Mucosa of descending colon (tissue), 3 donors: ENCODE data around the gene ITGB2. TPM values are rescaled to one million over a fixed set of nuclear protein-coding genes. Genes with fewer than 3 reads are reported as not detected.

Source experiments
- ATAC-seq: fragments of 200-7000 bp; cut with Tn5 transposase; one replicate; pipeline ENCODE4 v1.9.1; 2020; ENCODE audit warnings: mild to moderate bottlenecking, moderate library complexity
- DNase-seq, 3 donors: peaks; one replicate each; pipeline ENCODE4 v3.0.0-alpha.2; 2020
- H3K36me3 ChIP-seq: fragments of 200-600 bp; one replicate; pipeline ENCODE4 v1.8.0; 2021; ENCODE audit warnings: low read depth, mild to moderate bottlenecking
- H3K4me1 ChIP-seq: fragments of 200-600 bp; one replicate; pipeline ENCODE4 v1.8.0; 2021; ENCODE audit warnings: low read depth, mild to moderate bottlenecking
- H3K4me3 ChIP-seq: fragments of 200-600 bp; one replicate; pipeline ENCODE4 v1.8.0; 2021; ENCODE audit warnings: mild to moderate bottlenecking
- H3K9me3 ChIP-seq: fragments of 200-600 bp; one replicate; pipeline ENCODE4 v1.8.0; 2021; ENCODE audit warnings: mild to moderate bottlenecking
- CTCF ChIP-seq: fragments of 200-600 bp; IDR thresholded peaks from one replicate; pipeline ENCODE4 v1.8.0; 2022; ENCODE audit warnings: antibody characterized with exemption, mild to moderate bottlenecking
- intact Hi-C, 2 donors: fragments of 100-400 bp; cut with DNase I in 1 of 2; cut with micrococcal nuclease in 1 of 2; formaldehyde crosslinking; loops; one replicate each; pipeline versions ENCODE4 v1.11.0 to v1.11.1; 2022; cut with DNase I, micrococcal nuclease
- total RNA-seq, 3 donors: library from RNA; stranded (reverse); fragmentation: NEBNext Ultra II Directional in 2 of 3; extraction: Animal tissue kit (Norgen Biotek cat#: 25700) in 2 of 3; gene quantifications; one replicate each; pipeline versions ENCODE4 v1.2.1 to v1.2.4, GENCODE V29; 2021 to 2023
- donor health status: DM: no; HTN: no; CAD: no; lungs with moderate emphysema.
- donor health status: DM: no; HTN: no; CAD: no.
- donor health status: DM: no; HTN: yes; CAD: no.

The ITGB2 gene
- total RNA-seq, 3 donors from 2014 or later, result 10.8 to 52.3 (median 51.1) TPM

GRCh38 chr21:44948426-44949120 lies 27.9 kb upstream of the ITGB2 start:
- TF ChIP-seq CTCF, result no peak
- ATAC-seq (no peak), DNase-seq (peak in 1 of 3 donors; percentile 38)
- intact Hi-C loops, result loop anchor here in 1 of 2 donors (5.0 kb wide), 1 partner anchor 184 kb away; no protein-coding TSS in a partner anchor
- Histone ChIP-seq H3K4me1 (peaks cover 4% of the 10 kb centered on the region), H3K4me3 (no peak overlapping the region), H3K36me3 (no peaks in the 10 kb centered on the region), H3K9me3 (no peaks in the 10 kb centered on the region)

DNA sequence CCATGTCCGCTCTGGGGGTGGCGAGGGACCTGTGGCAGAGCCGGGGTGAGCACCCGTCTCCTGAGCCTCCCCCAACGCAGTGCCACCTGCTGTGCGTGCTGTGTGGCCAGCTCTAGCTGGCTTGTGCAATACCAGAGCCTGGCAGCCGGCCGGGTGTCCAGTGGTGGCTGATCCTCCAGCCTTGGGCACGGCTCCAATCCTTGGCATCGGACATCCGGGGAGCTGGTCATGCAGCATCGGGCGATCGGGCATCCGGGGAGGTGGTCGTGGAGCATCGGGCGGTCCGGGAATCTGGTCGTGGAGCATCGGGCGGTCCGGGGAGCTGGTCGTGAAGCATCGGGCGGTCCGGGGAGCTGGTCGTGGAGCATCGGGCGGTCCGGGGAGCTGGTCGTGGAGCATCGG lies 27.2 kb upstream of the ITGB2 start:
- Histone ChIP-seq H3K4me3 (no peak overlapping the region), H3K9me3 (no peaks in the 10 kb centered on the region), H3K36me3 (no peaks in the 10 kb centered on the region), H3K4me1 (peaks cover 9% of the 10 kb centered on the region)
- ATAC-seq, result no peak
- no peak for TF ChIP-seq CTCF
- intact Hi-C loops, result loop anchor here in 1 of 2 donors (5.0 kb wide), 1 partner anchor 184 kb away; no protein-coding TSS in a partner anchor
- peak in 1 of 3 donors; percentile 55 for DNase-seq

DNA sequence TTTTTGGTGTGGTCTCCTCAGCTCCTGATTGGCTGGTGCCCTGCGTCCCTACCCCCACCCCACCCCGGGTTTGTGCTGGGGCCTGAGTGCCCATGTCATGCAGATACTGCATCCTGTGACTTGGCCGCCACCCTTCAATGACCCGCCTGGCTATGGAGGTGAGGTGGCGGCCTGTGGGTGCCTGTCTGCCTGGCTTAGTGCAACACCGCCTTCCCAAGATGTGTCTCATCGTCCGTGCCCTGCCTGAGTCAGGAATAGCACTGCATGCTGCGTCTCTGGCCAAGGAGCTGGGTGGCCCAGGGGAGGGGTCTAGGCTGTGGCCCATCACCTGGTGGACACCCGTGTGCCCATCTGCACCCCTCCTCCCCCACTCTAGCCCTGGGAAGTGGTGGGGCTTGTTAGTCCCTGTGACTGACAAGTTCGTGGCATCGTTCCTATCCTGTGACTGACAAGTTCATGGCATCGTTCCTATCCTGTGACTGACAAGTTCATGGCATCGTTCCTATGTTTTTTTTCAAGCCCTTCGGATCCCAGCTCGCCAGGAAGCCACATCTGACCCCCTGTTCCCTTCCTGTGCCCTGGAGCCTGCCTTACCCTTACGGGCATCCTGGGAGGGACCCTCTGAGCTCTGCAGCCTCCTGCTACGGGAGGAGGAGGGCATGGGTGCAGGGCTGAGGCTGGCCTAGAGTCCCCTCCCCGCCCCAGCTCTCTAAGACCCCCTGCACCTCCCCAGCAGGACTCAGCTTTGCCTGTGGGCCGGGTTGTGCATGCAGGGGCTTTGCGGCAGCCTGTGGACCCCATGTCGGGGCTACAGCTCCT lies 26.6 kb upstream of the ITGB2 start:
- Histone ChIP-seq H3K9me3 (no peaks in the 10 kb centered on the region), H3K4me3 (no peak overlapping the region), H3K4me1 (peaks cover 15% of the 10 kb centered on the region), H3K36me3 (no peaks in the 10 kb centered on the region)
- no peak for TF ChIP-seq CTCF
- DNase-seq (peak in 1 of 3 donors; percentile 27), ATAC-seq (no peak)
- intact Hi-C loops, result loop anchor here in 1 of 2 donors (5.0 kb wide), 1 partner anchor 185 kb away; no protein-coding TSS in a partner anchor

- intact Hi-C loops, result loop anchor here in 1 of 2 donors (5.0 kb wide), 1 partner anchor 186 kb away; no protein-coding TSS in a partner anchor
- H3K36me3 ChIP-seq, result no peaks in the 10 kb centered on the region
These were observed 25.7 kb upstream of the ITGB2 start for GRCh38 chr21:44946254-44947041.

More at GRCh38 chr21:44946254-44947041, 25.7 kb upstream of the ITGB2 start:
- TF ChIP-seq CTCF, result no peak
- ATAC-seq (no peak), DNase-seq (peak in 1 of 3 donors; percentile 23)
- H3K9me3 ChIP-seq, result no peaks in the 10 kb centered on the region
- H3K4me1 ChIP-seq, result peaks cover 22% of the 10 kb centered on the region
- no peak overlapping the region for H3K4me3 ChIP-seq
